Measurements from ENCODE around the gene PBX1.

The PBX1 gene

GRCh38 chr1:164622068-164622845 is 63.3 kb downstream of the PBX1 start:
- DNase-seq, result no peak

GRCh38 chr1:164623805-164624204 is 64.8 kb downstream of the PBX1 start:
- DNase-seq, result no peak

GRCh38 chr1:164624400-164624799 is 65.4 kb downstream of the PBX1 start:
- DNase-seq, result no peak

GRCh38 chr1:164625004-164625617 is 66.1 kb downstream of the PBX1 start:
- DNase-seq, result no peak

GRCh38 chr1:164628772-164629171 is 69.8 kb downstream of the PBX1 start:
- no peak for DNase-seq

- no peak for DNase-seq
These were observed 71.0 kb downstream of the PBX1 start for GRCh38 chr1:164629971-164630370.

- DNase-seq, result no peak
These were observed 71.8 kb downstream of the PBX1 start for GRCh38 chr1:164630626-164631396.

GRCh38 chr1:164631751-164632150 is 72.8 kb downstream of the PBX1 start:
- DNase-seq, result no peak

- no peak for DNase-seq
These were observed 75.0 kb downstream of the PBX1 start for GRCh38 chr1:164633997-164634396.

- DNase-seq, result no peak
These were observed 76.2 kb downstream of the PBX1 start for GRCh38 chr1:164635059-164635802.

GRCh38 chr1:164635803-164636731 is 77.1 kb downstream of the PBX1 start:
- no peak for DNase-seq

- no peak for DNase-seq
These were observed 77.8 kb downstream of the PBX1 start for GRCh38 chr1:164636757-164637156.

GRCh38 chr1:164637461-164638375 is 78.7 kb downstream of the PBX1 start:
- DNase-seq, result no peak

GRCh38 chr1:164638492-164639202 is 79.7 kb downstream of the PBX1 start:
- DNase-seq, result no peak

GRCh38 chr1:164640686-164641352 is 81.8 kb downstream of the PBX1 start:
- DNase-seq, result no peak

GRCh38 chr1:164641353-164641730 is 82.4 kb downstream of the PBX1 start:
- no peak for DNase-seq

GRCh38 chr1:164643018-164643417 is 84.0 kb downstream of the PBX1 start:
- no peak for DNase-seq

GRCh38 chr1:164644268-164644667 is 85.3 kb downstream of the PBX1 start:
- DNase-seq, result no peak

GRCh38 chr1:164644774-164645644 is 86.0 kb downstream of the PBX1 start:
- no peak for DNase-seq
